GM20000 (cell line): ENCODE measurements around the gene SRBD1.

Experiments
- DNase-seq: peaks from one replicate; pipeline ENCODE4 v3.0.0; 2012; ENCODE audit warnings: low spot score
- TF ChIP-seq, protein P1 (sequence below): IDR thresholded peaks from 2 replicates; pipeline ENCODE4 v1.5.1; 2012; ENCODE audit warnings: mild to moderate bottlenecking, control low read depth; ENCODE audit errors: extremely low read depth, missing control alignments

The SRBD1 gene

GRCh38 chr2:45466053-45466452 lies 145.0 kb downstream of the SRBD1 start:
- TF ChIP-seq, protein P1, sequence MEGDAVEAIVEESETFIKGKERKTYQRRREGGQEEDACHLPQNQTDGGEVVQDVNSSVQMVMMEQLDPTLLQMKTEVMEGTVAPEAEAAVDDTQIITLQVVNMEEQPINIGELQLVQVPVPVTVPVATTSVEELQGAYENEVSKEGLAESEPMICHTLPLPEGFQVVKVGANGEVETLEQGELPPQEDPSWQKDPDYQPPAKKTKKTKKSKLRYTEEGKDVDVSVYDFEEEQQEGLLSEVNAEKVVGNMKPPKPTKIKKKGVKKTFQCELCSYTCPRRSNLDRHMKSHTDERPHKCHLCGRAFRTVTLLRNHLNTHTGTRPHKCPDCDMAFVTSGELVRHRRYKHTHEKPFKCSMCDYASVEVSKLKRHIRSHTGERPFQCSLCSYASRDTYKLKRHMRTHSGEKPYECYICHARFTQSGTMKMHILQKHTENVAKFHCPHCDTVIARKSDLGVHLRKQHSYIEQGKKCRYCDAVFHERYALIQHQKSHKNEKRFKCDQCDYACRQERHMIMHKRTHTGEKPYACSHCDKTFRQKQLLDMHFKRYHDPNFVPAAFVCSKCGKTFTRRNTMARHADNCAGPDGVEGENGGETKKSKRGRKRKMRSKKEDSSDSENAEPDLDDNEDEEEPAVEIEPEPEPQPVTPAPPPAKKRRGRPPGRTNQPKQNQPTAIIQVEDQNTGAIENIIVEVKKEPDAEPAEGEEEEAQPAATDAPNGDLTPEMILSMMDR: no peak
- DNase-seq: no peak

DNA sequence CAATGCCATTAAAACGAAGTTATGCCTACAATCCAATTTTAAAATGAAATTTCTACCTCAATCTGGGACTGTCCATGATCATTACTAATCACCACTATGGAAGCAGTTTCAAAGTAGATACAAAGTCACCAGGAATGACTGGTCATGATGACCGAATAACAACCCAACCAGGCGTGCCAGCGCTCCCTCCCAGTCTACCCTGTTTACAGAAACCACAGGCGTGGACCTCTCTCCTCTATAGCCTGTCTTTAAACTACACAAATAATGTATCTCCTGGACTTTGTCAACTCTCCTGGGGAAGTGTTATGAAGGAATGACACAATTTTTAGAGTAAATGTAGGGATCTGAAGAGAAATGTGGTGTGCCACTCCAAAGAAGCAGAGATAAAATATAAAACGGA lies 150.2 kb downstream of the SRBD1 start:
- no peak for DNase-seq
- TF ChIP-seq, protein P1: no peak

DNA sequence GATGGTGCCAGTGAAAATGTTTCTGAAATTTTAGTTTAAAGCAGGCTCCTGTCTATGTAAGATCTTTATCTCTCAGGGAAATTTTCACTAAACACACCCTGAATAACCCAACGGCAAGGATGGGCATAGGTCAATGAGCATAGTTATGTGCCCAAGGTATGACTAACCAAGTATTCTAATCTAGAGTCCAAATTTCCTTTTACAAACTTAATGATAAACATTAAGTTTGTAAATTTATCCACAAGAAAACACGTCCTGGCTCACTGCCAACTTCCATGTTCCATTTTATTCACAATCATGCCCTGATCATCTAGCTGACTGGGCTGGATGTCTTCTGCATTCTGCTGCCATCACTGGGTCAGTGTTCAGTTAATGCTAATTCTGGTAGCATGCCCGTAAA lies 151.2 kb downstream of the SRBD1 start:
- TF ChIP-seq, protein P1: no peak
- no peak for DNase-seq

DNA sequence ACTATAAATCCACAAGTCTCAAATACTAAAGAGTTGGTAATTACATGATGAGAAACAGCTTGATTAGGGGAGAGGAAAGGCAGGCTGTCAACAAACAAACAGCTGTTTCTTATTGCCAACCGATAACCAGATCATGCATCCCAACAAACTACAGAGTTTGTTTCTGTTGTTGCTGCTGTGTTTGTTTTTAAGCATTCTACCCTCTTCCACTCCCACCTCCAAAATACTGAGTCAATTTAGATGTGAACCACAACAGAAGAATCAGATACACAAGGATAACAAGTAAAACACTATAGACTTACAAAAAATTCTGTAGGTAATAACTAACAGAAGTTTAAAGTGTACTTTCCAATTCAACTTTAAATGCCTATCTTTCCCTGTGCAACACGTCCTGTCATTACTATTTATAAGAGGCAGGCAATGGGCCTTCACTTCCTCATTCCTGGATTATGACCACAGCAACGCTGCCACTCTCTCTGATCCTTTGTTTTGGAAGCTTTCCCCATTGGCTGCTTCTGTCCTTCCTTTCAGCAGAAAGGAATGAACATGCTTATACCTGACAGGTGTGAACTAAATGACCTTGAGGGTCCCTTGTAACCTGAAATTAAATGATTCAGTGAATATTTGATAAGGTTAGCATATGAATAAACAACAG lies 152.0 kb downstream of the SRBD1 start:
- DNase-seq: no peak
- TF ChIP-seq, protein P1: no peak

DNA sequence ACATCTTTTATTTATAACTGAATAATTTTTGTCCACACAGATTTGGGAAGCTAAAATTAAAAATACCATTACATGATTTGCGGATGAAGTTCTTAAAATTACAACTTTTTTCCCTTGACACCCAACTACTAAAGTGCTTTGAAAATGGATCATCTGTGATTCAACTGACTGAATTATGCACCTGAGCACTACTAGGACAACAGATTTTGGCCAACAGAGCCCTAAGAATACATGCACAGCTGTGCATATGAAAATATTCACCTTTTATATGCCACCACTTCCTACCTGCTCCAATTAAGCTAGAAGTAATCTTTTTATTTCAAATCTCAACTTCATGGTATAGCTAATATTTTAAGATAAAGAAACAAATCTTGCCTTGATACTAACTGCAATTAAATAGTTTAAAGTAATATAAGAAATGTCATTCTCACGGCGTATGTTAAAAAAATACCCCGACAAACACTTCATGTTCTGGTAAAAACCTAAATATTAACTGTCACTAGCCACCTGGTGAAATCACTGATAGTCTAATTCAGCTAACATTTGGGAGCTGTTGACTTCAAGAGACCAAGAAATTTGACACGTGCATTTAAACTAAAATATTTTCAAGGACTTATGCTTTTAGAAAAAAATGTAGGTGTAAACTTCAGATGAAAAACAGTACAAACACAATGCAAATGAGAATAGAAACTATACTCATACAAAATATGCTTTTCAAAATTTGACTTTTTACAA lies 153.7 kb downstream of the SRBD1 start:
- TF ChIP-seq, protein P1: no peak
- no peak for DNase-seq

- TF ChIP-seq, protein P1: no peak
- DNase-seq: no peak
These were observed 158.2 kb downstream of the SRBD1 start for GRCh38 chr2:45452866-45453265.

- TF ChIP-seq, protein P1: no peak
- DNase-seq: no peak
These were observed 160.4 kb downstream of the SRBD1 start for GRCh38 chr2:45450634-45451033.
